ENCODE measurements around the gene ELL3.

ELL3 gene

GRCh38 chr15:43772624-43773023 lies 4.1 kb downstream of the ELL3 start:
- TF ChIP-seq TCF12 (IDR thresholded peaks at IDR 0.05; ENCODE audit: low read depth) (no peak), REST (IDR thresholded peaks at IDR 0.05; ENCODE audit: low read depth) (no peak), RAD21 (IDR thresholded peaks at IDR 0.05; ENCODE audit: low read depth) (no peak), TAF1 (IDR thresholded peaks at IDR 0.05; ENCODE audit: low read depth) (no peak), NFIC (IDR thresholded peaks at IDR 0.05) (no peak), TEAD4 (IDR thresholded peaks at IDR 0.05) (no peak), ZBTB7A (IDR thresholded peaks at IDR 0.05; ENCODE audit: low read depth) (no peak), USF1 (IDR thresholded peaks at IDR 0.05) (no peak), CREB1 (IDR thresholded peaks at IDR 0.05; ENCODE audit: low read depth) (no peak), EP300 (IDR thresholded peaks at IDR 0.05; ENCODE audit: borderline replicate concordance) (no peak), FOXM1 (IDR thresholded peaks at IDR 0.05; ENCODE audit: borderline replicate concordance, low read depth) (no peak), YY1 (IDR thresholded peaks at IDR 0.05; ENCODE audit: low read depth) (no peak), CEBPB (IDR thresholded peaks at IDR 0.05) (no peak), MAX (IDR thresholded peaks at IDR 0.05) (no peak), EGR1 (IDR thresholded peaks at IDR 0.05) (no peak)

GRCh38 chr15:43771816-43772215 lies 5.0 kb downstream of the ELL3 start:
- no peak for TF ChIP-seq TAF1 (IDR thresholded peaks at IDR 0.05; ENCODE audit: low read depth)
- TF ChIP-seq EGR1 (IDR thresholded peaks at IDR 0.05), result no peak
- no peak for TF ChIP-seq RAD21 (IDR thresholded peaks at IDR 0.05; ENCODE audit: low read depth)

- TF ChIP-seq REST (IDR thresholded peaks at IDR 0.05; ENCODE audit: low read depth) (no peak), RAD21 (IDR thresholded peaks at IDR 0.05; ENCODE audit: low read depth) (peak; percentile 56)
Measured at GRCh38 chr15:43769584-43770228, 7.1 kb downstream of the ELL3 start.

GRCh38 chr15:43763819-43764446 lies 12.8 kb downstream of the ELL3 start:
- TF ChIP-seq EP300 (IDR thresholded peaks at IDR 0.05; ENCODE audit: borderline replicate concordance) (no peak), TEAD4 (IDR thresholded peaks at IDR 0.05) (no peak), REST (IDR thresholded peaks at IDR 0.05; ENCODE audit: low read depth) (no peak)

GRCh38 chr15:43762824-43763223 lies 13.9 kb downstream of the ELL3 start:
- TF ChIP-seq NFIC (IDR thresholded peaks at IDR 0.05), result no peak
- TF ChIP-seq YY1 (IDR thresholded peaks at IDR 0.05; ENCODE audit: low read depth), result no peak
- no peak for TF ChIP-seq CEBPB (IDR thresholded peaks at IDR 0.05)
- TF ChIP-seq REST (IDR thresholded peaks at IDR 0.05; ENCODE audit: low read depth), result no peak
- TF ChIP-seq RAD21 (IDR thresholded peaks at IDR 0.05; ENCODE audit: low read depth), result no peak
- no peak for TF ChIP-seq TEAD4 (IDR thresholded peaks at IDR 0.05)
